GM21619 (cell line): ENCODE measurements around the gene ANKRD36C.
"Not testable (repeated sequence)": the region's sequence is repeated elsewhere in the genome, so short reads cannot be mapped to it uniquely, and the experiment has no call there.

Experiments
- ATAC-seq: cut with Tn5 transposase; IDR thresholded peaks from one replicate; pipeline ENCODE4 v1.9.1; 2021; ENCODE audit not compliant: unreplicated experiment

Gene ANKRD36C

DNA sequence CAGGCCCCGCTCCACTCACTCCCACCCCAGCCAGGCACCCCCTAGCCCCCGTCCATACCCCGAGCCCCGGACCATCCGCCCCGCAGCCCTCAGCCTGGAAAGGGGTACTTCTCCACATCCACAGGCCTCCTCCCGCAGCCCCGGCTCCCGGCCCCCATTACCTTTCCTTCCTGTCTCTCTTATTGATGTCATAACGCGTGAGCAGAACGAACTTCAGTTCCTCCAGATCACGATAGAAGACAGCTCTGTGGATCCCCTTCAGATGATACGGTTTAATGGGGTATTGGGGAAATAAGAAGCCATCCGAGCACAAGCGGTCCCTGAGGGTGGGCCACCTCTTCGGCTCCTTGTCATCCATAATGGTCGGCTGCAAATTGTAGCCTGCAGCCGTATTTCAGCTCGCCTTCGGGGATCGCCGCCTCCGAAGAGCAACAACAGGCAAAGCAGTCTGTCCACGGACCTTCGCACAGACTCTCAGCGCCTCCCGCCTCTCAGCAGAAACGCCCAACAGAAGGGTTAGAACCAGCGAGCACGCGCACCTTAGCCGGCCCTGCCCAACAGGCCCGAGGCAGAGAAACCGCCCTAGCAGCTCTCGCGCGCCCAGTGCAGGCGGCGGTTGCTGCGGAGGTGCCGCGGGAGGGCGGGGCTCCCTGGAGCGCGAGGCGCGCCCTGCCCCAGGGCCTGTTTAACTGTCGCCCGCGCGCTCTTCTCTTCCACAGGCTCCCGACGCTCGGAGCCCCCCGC is at the start of gene ANKRD36C:
Gene ANKRD36C (minus strand): TSS at position 474 of the 744 bp plus-strand sequence. CDS start 116 bp downstream, at position 358.
- peak; percentile 89 for ATAC-seq

DNA sequence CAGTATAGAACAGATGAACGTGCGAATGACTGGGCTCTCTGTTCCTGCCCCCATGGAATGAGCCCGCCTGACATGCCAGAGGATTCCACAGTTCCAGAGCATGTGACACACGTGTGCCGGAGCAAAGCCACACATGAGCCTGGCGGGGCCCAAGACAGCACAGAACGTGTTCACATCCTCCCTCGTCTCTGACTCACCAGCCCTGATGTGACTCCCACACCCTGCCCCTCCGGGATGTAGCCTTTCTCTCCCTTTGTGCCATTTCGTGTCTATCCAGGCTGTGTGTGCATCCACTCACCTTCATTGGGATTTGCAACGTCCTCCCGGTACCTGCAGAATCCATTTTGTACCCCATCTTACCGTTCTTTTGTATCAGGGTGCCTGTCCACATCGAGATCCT is 43.9 kb upstream of the ANKRD36C start:
- ATAC-seq, result not testable (repeated sequence)

DNA sequence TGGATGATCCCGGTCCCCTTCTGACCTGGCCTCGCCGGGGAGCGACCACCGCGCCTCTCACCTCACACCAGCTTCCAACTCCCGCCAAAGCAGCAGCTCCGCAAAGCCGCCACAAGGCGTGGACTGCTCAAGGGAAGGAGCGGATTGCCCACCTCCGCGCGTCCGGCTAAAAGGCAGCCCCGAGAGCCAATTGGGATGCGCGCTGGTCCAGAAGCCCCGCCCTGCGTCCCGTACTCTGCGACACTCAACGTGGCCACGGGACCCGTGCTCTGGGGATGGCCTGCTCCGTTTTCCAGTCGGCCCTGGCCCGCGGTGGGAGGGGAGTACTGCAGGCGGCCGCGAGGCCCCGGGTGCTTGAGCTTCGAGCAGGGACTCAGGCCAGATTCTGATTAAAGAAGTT is 43.2 kb upstream of the ANKRD36C start, which contains the start of gene GPAT2:
Gene GPAT2 (minus strand): TSS at position 125 of the 400 bp plus-strand sequence. CDS start 2,557 bp downstream, outside the sequence.
- not testable (repeated sequence) for ATAC-seq

DNA sequence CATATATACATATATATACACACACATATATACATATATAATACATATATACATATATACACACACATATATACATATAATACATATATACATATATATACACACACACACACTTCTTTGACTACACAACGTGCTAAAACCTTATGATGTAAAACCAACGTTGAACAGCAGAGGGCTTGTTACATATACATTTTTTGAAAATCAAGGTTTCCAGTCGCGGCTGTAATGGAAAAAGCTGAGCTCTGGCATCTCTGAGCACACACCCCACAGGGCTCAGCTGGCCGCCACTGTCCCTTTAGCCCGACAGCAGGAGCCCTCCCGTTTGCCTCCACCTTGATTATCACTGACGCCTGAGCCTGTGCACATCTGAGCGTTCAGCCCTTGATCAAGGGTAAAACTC is 42.4 kb upstream of the ANKRD36C start:
- ATAC-seq, result not testable (repeated sequence)

DNA sequence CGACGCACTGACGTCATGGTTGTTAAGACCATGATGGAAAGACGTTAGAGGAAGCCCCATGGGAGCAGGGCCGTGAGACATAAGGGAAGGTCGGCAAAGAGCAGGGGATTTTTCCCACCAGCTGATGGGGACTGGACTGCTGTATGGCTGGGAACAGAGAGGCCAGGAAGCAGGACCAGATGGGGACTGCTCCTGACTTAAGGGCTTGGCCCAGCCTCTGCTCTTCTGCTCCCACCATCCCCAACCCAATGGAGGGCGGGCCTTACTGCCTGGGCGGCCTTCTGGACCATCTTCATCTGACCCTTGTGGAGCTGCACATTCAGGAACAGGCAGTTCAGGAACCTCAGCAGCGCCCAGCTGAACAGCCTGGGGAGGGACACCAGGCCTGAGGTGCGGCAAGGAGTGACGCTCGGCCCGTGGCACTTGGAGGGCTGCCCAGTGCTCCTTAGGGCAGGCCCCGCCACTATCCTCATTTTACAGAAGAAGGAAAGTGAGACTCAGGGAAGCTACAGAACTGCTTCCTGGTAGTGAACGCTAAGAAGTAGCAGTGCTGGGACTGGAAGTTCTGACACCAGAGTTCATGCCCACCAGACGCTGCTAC is 36.2 kb upstream of the ANKRD36C start:
- not testable (repeated sequence) for ATAC-seq

DNA sequence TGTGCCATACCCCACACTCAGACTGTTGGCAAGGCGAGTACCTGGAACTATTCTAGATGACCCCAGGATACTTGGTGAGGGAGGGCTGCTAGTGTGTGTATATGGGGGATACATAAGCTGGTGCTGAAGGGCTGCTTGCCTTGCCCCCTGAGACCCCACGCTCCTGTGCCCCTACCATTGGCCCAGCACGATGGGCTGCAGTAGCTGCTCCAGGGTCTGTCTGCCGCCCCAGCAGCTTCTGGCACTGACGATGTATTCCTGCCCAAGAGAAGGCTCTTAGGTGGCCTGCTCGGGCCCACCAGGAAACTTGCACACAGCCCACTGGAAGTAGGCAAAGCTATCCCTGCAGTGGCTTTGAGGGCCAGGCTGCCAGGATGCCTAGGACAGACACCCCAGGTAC is 34.1 kb upstream of the ANKRD36C start:
- ATAC-seq, result not testable (repeated sequence)

DNA sequence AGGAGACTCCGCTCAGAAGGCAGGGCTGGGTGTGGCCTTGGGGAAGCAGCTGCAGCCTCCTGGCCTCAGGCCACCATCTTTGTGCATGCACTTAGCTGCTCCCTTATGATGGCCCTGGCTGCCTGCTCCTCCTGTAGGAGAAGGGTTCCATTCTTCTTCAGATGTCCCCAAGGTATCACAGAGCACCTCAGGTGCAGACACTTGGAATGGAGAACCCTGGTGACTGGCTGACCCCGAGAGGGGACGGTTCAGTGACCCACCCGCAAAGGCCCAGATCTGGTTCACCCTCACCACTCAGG is 33.5 kb upstream of the ANKRD36C start:
- no peak for ATAC-seq

DNA sequence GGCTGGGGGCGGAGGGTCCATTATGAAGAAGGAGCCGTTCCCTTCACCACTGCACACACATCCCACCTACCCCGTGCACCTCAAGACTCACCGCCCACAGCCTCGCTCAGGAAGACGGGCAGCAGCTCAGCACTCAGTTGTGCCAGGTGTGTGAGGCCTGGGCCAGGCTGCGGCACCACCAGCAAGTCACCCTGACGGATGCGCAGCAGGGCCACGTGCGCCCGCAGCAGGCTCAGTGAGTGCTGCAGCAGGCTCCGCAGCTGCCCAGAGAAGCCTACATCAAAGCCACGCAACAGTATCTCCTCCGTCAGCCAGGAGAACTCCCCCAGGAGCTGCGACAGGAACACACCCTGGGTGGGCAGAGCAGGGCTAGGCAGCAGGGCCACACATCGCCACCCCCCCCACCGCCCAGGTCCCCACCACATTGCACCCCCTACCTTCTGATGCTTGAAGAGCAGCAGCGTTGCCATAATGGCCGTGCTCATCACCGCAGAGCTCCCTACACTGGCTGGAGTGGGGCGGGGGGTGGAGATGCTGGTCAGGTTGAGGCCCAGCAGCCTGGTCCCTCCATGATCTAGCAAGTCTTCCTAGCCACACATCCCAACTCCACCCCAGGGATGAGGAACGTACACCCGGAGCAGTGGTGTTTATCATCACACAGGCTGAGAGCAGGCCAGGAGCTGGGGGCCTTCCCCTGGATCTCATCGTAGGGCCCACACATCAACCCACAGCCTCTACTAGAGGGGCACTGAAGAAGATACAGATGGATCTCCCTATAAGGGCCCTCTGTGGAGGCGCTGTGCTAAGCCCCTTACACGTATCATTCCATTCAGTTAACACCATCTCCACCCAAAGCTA is 32.9 kb upstream of the ANKRD36C start:
- ATAC-seq, result no peak

DNA sequence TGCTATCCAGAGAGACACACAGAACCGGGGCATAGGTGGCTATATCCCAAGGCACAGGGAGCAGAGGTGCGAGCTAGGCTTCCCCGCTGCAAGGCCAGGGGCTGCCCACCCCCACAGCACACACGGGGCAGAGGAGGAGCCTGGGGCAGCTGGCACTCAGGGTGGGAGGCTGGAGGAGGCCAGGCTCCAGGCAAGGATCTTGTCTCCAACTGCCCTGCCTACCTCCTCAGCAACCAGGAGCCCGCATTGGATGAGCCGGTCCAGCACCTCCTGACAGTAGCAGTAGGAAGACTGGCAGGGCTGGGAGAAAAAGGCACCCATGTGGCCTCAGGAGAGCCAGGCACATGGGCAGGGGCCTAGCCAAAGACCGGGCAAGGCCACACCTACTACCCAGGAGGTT is 32.1 kb upstream of the ANKRD36C start:
- not testable (repeated sequence) for ATAC-seq

DNA sequence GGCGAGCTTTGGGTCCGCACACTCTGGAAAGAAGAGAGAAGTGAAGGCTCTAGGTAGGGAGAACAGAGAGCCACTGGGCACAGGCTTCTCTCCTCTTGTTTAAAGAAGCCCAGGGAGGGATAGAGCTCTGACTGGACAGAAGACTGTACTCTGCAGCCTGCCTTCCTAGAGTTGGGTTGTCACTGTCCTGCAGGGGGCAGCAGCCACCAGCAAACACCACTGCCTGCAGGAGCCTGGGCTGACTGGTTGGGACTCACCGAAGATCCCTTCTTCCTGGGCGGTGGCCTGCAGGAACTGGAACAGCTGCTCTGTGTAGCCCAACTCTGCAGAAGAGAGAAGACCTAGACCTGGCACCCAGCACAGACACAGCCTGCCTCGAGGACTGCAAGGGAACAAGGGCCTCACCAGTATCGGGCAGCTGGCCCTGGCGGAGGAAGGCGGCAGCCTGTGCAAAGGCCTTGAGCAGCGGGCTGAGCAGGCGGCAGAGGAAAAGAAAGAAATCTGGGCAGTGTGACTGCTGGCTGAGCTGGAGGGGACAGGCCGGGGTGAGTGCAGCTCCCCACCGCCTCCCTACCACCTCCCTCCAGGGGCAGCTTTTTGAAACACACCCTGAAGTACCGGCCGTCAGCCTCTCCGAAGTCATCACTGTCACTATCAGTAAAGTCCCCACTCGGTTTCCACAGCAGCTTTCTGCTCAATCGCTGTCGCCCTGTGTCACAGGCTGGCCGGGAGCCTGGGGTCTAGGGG is 31.2 kb upstream of the ANKRD36C start:
- not testable (repeated sequence) for ATAC-seq

DNA sequence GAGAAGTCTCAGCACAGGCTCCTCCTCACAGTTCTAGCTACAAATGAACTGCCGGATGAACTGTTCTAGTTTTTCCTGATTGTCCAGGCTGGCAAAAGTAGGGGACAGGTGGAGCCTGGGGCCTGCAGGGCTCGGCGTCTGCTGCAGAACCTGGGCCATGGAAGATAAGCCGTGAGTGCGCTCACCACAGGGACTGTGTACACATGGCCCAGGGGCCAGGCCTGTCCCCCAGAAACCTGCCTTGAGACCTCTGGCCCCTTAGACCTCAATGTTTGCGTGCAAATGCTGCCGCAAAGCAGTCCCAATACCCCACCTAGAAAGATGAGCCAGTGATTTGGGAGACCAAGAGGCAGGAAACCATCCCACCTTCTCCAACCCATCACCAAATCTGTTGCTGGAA is 30.5 kb upstream of the ANKRD36C start:
- ATAC-seq, result not testable (repeated sequence)

DNA sequence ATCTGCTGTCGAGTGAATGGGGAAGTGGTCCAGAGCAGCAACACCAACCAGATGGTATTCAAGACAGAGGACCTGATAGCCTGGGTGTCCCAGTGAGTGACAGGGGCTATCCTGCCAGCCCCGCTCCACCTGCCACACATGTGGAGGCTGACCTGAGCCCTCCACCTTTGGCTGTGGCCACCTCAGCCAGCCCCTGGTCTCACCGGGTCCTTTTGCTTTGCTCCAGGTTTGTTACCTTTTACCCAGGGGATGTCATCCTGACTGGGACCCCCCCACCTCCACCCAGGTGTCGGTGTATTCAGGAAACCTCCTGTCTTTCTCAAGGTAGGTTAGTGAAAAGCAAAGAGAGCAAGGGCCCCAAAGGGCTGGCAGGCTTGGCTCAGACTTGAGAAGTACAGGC is 29.5 kb upstream of the ANKRD36C start:
- ATAC-seq, result not testable (repeated sequence)

DNA sequence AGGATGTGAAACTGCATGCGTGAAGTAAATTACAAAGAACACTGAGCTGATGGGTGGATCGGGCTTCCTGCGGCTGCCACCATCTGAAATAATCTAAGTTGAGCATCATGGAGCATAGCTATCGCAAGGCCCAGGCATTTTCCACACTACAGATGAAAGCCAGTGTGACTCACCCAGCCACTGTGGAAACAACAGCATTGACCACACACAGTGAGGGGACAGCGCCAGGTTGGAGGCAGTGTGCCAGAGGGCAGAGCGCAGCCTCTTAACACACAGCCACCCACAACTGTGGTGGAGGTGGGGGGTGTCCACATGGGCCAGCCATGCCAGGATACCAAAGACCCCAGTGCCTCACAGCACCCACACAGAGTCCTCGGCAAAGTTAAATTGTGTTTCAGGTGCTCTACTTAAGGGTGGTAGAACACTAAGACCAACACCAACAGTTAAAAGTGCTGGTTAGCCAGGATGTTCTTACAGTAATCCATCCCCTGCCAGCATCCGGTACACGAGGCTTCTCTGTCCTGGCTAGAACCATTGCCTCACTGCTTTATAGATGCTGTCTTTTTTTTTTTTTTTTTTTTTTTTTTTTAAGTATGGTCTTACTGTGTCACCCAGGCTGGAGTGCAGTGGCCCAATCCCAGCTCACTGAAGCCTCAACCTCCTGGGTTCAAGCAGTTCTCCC is 28.4 kb upstream of the ANKRD36C start:
- not testable (repeated sequence) for ATAC-seq

DNA sequence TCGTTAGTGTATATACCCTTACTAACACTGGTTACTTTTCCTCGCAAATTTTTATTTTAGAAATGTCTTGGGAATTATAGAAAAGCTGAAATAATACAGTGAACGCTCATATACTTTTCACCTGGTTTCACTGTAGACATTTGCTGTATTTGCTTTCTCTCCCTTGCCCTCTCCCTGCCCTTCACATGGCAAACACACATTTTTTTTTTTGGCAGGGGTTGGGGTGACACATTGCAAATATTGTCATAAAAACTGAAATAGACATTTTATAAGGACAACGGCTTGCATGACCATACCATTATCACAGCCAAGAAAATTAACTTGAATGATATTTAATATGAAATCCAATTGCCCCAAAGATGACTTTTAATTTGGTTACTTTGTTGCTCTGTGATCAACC is 24.7 kb upstream of the ANKRD36C start:
- not testable (repeated sequence) for ATAC-seq

DNA sequence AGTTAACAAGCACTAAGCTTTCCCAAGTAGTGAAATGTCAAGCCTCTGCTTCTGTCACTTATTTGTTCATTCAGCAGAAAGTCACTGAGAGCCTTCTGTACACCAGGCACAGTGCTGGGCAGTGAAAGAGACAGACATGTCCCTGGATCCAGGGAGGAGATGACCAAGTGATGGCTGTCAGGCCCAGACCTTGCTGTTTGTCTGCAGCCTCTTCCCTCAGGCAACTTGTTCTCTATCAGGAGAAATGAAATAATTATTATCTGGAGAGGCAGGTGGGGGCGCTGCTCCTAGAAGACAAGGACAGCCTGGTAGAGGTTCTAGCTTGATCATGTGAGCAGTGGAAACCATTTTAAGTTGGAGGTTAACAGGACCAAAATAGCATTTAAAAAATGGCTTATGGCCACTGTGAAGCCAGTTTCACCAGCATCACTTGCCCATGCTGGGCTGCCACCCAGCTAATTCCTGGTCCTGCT is 21.2 kb upstream of the ANKRD36C start:
- ATAC-seq, result not testable (repeated sequence)

DNA sequence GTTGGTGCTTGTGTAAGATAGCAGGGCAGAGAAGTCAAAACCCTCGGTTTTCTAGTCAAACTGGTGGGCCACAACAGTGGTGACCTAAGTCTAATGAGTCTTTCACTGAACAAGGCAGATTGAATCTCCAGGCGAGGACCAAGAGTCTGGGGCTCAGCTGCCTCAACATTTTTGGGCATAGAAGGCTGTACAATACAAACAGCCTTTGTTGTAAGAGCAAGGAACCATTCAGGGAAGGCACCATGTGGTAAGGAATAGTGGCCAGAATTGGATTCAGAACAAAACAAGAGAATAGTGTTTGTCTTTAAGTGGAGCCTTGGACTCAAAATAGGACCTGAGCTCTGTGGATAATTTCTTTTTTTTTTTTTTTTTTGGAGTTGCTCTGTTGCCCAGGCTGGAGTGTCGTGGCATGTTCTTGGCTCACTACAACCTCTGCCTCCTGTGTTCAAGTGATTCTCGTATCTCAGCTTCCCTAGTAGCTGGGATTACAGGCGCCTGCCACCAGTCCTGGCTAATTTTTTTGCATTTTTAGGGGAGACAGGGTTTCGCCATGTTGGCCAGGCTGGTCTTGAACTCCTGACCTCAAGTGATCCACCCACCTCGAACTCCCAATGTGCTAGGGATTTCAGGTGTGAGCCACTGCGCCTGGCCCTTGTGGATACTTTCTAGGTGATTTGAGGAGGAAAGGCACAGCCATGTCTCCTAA is 20.6 kb upstream of the ANKRD36C start:
- ATAC-seq, result not testable (repeated sequence)

DNA sequence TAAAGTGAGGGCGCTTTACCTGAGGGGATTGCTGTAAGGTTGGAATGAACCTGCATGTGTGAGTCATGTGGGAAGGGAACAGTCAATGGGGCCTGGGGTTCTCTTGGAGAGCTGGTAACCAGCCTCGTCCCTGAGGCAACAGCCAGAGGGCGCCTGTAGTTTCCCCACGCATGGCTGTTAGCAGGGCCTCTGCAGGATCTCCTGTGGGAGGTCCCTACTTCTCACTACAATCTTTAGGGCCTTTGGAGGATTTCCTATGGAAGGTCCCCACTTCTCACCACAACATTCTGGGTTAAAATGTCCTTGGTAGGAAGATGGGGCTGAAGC is 19.5 kb upstream of the ANKRD36C start:
- peak; percentile 14 for ATAC-seq

DNA sequence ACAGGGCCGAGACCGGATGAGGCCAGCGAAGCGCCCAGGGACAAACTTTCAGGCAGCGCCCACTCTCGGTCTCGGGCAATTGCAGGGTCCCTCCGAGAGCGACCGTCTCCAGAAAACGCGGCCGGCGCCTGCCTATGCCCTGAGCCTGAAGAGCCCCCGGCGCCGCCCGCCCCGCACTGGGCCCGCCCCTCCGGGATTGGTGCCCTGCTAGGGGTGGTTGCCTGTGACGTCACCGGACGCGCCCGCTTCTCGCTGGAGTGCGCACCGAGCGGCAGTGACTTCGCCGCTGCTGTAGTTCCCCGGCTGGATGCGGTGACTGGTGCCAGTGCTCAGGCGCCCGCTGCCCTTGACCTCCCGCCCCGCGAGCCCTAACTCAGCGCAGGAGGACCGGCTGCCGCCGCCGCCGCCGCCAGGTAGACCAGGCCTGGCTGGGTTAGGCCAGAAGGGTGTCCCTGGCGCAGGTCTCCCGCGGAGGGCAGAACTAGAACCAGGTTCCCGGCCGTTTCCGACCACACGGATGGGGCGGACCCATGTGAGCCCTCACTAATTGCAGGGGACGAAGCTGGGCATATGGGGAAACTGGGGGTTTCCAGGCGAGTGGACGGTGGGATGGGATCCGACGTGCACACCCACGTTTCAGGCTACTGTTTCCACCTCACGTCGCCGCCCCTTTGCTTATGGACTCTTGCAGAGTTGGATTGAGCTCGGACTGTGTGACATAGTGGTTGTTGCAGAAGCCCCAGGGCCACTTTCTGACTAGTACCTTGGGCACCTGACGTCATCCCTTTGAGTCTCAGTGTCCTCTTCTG is 18.9 kb upstream of the ANKRD36C start:
- ATAC-seq, result peak; percentile 98

DNA sequence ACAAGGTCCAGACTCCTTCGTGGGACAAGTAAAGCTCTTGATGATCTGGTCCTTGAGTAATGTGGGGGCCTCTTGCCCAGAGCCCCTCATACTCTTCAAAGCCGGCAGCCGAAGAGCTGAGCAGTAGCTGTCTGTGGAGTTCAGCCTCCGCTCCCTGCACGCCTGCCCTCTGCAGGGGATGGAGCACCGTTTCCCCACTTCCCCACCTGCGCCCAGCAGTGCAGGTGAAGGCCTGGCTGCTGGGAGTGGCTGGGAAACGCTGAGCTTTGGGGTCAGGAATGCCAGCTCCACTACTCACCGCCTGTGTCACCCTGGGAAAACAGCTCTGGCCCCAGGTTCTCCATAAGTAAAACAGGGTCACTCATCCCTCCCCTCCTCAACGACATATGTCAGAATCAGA is 18.2 kb upstream of the ANKRD36C start:
- ATAC-seq, result peak; percentile 4
